OCI-LY1 (cell line): Measurements from ENCODE around the gene CGB2.
"Not testable (repeated sequence)": the region's sequence is repeated elsewhere in the genome, so short reads cannot be mapped to it uniquely, and the experiment has no call there.

Source experiments
- H2AFZ ChIP-seq: fragments of 200-600 bp; sonication (generic), shearing (Covaris generic); 2 replicates; pipeline ENCODE4 v1.6.0; 2014; ENCODE audit warnings: antibody characterized with exemption, mild to moderate bottlenecking, low read length
- H3F3A ChIP-seq: fragments of 200-600 bp; sonication (generic), shearing (Covaris generic); 2 replicates; pipeline ENCODE4 v1.6.0; 2014; ENCODE audit warnings: mild to moderate bottlenecking, antibody characterized with exemption, low read length, moderate library complexity; ENCODE audit not compliant: insufficient read depth
- H3K27ac ChIP-seq: fragments of 200-600 bp; sonication (generic); 2 replicates; pipeline ENCODE4 v1.5.1; 2014; ENCODE audit warnings: low read length, mixed run types, mild to moderate bottlenecking, low read depth; ENCODE audit not compliant: poor library complexity, severe bottlenecking
- H3K27me3 ChIP-seq: fragments of 200-600 bp; sonication (generic); 2 replicates; pipeline ENCODE4 v1.6.0; 2014; ENCODE audit warnings: antibody characterized with exemption, mild to moderate bottlenecking, low read length, moderate library complexity; ENCODE audit not compliant: insufficient read depth
- H3K36me3 ChIP-seq: fragments of 200-600 bp; sonication (generic); 2 replicates; pipeline ENCODE4 v1.6.1; 2014; ENCODE audit warnings: mild to moderate bottlenecking, antibody characterized with exemption, low read length, moderate library complexity, mixed read lengths; ENCODE audit not compliant: insufficient read depth
- H3K4me1 ChIP-seq: fragments of 200-600 bp; sonication (generic); 2 replicates; pipeline ENCODE4 v1.5.1; 2014; ENCODE audit warnings: mild to moderate bottlenecking, low read length, moderate library complexity; ENCODE audit not compliant: insufficient read depth, severe bottlenecking
- H3K4me2 ChIP-seq: fragments of 200-600 bp; sonication (generic), shearing (Covaris generic); 2 replicates; pipeline ENCODE4 v1.6.1; 2014; ENCODE audit warnings: low read length
- H3K4me3 ChIP-seq: fragments of 200-600 bp; sonication (generic); 2 replicates; pipeline ENCODE4 v1.5.1; 2014; ENCODE audit warnings: low read length, low read depth, mild to moderate bottlenecking, mixed read lengths; ENCODE audit not compliant: poor library complexity, severe bottlenecking
- H3K79me2 ChIP-seq: fragments of 200-600 bp; shearing (Covaris generic); 2 replicates; pipeline ENCODE4 v1.6.1; 2016; ENCODE audit warnings: mixed run types, low read length, mixed read lengths; ENCODE audit not compliant: insufficient read depth
- H3K9ac ChIP-seq: fragments of 200-600 bp; sonication (generic), shearing (Covaris generic); 2 replicates; pipeline ENCODE4 v1.6.1; 2014; ENCODE audit warnings: mild to moderate bottlenecking, low read length, mixed read lengths
- H3K9me2 ChIP-seq: fragments of 200-600 bp; sonication (generic), shearing (Covaris generic); 2 replicates; pipeline ENCODE4 v1.6.1; 2014; ENCODE audit warnings: low read depth, mild to moderate bottlenecking, low read length, mixed read lengths
- H3K9me3 ChIP-seq: fragments of 200-600 bp; shearing (Covaris generic); 2 replicates; pipeline ENCODE4 v1.6.1; 2014; ENCODE audit warnings: low read length, mixed read lengths
- H4K20me1 ChIP-seq: fragments of 200-600 bp; sonication (generic), shearing (Covaris generic); 2 replicates; pipeline ENCODE4 v1.6.0; 2016; ENCODE audit warnings: mild to moderate bottlenecking, low read length; ENCODE audit not compliant: insufficient read depth
- CTCF ChIP-seq: fragments of 200-600 bp; sonication (generic), shearing (Covaris generic); IDR thresholded peaks from 2 replicates; pipeline ENCODE4 v1.5.1; 2017; ENCODE audit warnings: mild to moderate bottlenecking, antibody characterized with exemption, low read length, moderate library complexity, mixed read lengths
- EZH2 ChIP-seq: fragments of 200-600 bp; sonication (generic), shearing (Covaris generic); IDR thresholded peaks from 2 replicates; pipeline ENCODE4 v1.8.0; 2017; ENCODE audit warnings: borderline replicate concordance, mixed run types, mild to moderate bottlenecking, antibody characterized with exemption, low read length, moderate library complexity, mixed read lengths

CGB2 gene

GRCh38 chr19:49022116-49022515 is 9.6 kb upstream of the CGB2 start:
- Histone ChIP-seq H4K20me1 (no peaks in the 10 kb centered on the region), H3K4me2 (no peak overlapping the region), H3K9me2 (no peaks in the 10 kb centered on the region), H3K79me2 (no peaks in the 10 kb centered on the region), H3K27ac (no peak overlapping the region), H3K4me1 (peaks cover 45% of the 10 kb centered on the region), H3K9me3 (no peaks in the 10 kb centered on the region), H3K9ac (no peak overlapping the region), H3K36me3 (no peaks in the 10 kb centered on the region), H3F3A (no peaks in the 10 kb centered on the region), H3K27me3 (no peaks in the 10 kb centered on the region), H2AFZ (no peak overlapping the region), H3K4me3 (no peak overlapping the region)
- no peak for TF ChIP-seq EZH2
- no peak for TF ChIP-seq CTCF

- not testable (repeated sequence) for H3K9me2 ChIP-seq, H3K4me2 ChIP-seq, H3K9ac ChIP-seq, H3F3A ChIP-seq, H3K27me3 ChIP-seq, H3K4me3 ChIP-seq, H3K79me2 ChIP-seq, H3K27ac ChIP-seq, H2AFZ ChIP-seq, H4K20me1 ChIP-seq, H3K36me3 ChIP-seq, H3K9me3 ChIP-seq
- H3K4me1 ChIP-seq = peaks cover 24% of the 10 kb centered on the region
These were observed 7.5 kb upstream of the CGB2 start, which contains the start of gene CGB3 for GRCh38 chr19:49024233-49024632. Gene CGB3 (minus strand): TSS chr19:49024333. CDS start chr19:49023971, 362 bp downstream.

- H3K4me2 ChIP-seq, H3F3A ChIP-seq, H3K27ac ChIP-seq, H3K79me2 ChIP-seq, H3K4me3 ChIP-seq, H3K9me2 ChIP-seq, H3K36me3 ChIP-seq, H4K20me1 ChIP-seq, H2AFZ ChIP-seq, H3K9ac ChIP-seq, H3K9me3 ChIP-seq, H3K27me3 ChIP-seq: not testable (repeated sequence)
- peaks cover 15% of the 10 kb centered on the region for H3K4me1 ChIP-seq
These were observed 6.6 kb upstream of the CGB2 start for GRCh38 chr19:49025088-49025487.

- H3F3A ChIP-seq, H3K27ac ChIP-seq, H3K9me2 ChIP-seq, H3K9ac ChIP-seq, H3K36me3 ChIP-seq, H4K20me1 ChIP-seq, H2AFZ ChIP-seq, H3K27me3 ChIP-seq, H3K9me3 ChIP-seq, H3K79me2 ChIP-seq, H3K4me3 ChIP-seq, H3K4me2 ChIP-seq: not testable (repeated sequence)
- H3K4me1 ChIP-seq = peaks cover 10% of the 10 kb centered on the region
These were observed 6.1 kb upstream of the CGB2 start for GRCh38 chr19:49025599-49025998.

- not testable (repeated sequence) for H3F3A ChIP-seq, H3K4me1 ChIP-seq, H3K9me3 ChIP-seq, H2AFZ ChIP-seq, H3K79me2 ChIP-seq, H3K36me3 ChIP-seq, H4K20me1 ChIP-seq, H3K27me3 ChIP-seq, H3K4me2 ChIP-seq, H3K9me2 ChIP-seq, H3K4me3 ChIP-seq, H3K9ac ChIP-seq, H3K27ac ChIP-seq
These were observed 3.0 kb upstream of the CGB2 start for GRCh38 chr19:49028686-49029085.

- H3K9ac ChIP-seq, H4K20me1 ChIP-seq, H3K4me2 ChIP-seq, H3K9me3 ChIP-seq, H2AFZ ChIP-seq, H3K36me3 ChIP-seq, H3K27me3 ChIP-seq, H3K27ac ChIP-seq, H3F3A ChIP-seq, H3K9me2 ChIP-seq, H3K4me1 ChIP-seq, H3K4me3 ChIP-seq, H3K79me2 ChIP-seq: not testable (repeated sequence)
These were observed 1.9 kb upstream of the CGB2 start for GRCh38 chr19:49029749-49030148.

- not testable (repeated sequence) for H3K4me2 ChIP-seq, H3K4me3 ChIP-seq, H3K4me1 ChIP-seq, H3K27me3 ChIP-seq, H3F3A ChIP-seq, H3K79me2 ChIP-seq, H2AFZ ChIP-seq, H3K36me3 ChIP-seq, H3K9ac ChIP-seq, H3K9me2 ChIP-seq, H4K20me1 ChIP-seq, H3K27ac ChIP-seq, H3K9me3 ChIP-seq
These were observed 1.4 kb upstream of the CGB2 start for GRCh38 chr19:49030323-49030722.
